ENCODE measurements around the gene EYA3.

Gene EYA3

GRCh38 chr1:28036431-28036830 is 52.0 kb downstream of the EYA3 start:
- no peak for TF ChIP-seq CTCF (IDR thresholded peaks at IDR 0.05; ENCODE audit: low read depth, low read length, poor library complexity, severe bottlenecking)
- H3F3A ChIP-seq (ENCODE audit: control insufficient read depth, insufficient read depth): peaks cover 2% of the 10 kb centered on the region; the same call in 1 of the 2 replicates
- no peaks in the 10 kb centered on the region for H3K27me3 ChIP-seq (ENCODE audit: control insufficient read depth, low read length)
- H3K9me3 ChIP-seq (ENCODE audit: control insufficient read depth, insufficient read depth, low read length): no peaks in the 10 kb centered on the region
- H3K79me2 ChIP-seq (ENCODE audit: control insufficient read depth, low read length): no peaks in the 10 kb centered on the region
- H3K36me3 ChIP-seq (ENCODE audit: control insufficient read depth, low read length): peaks cover 66% of the 10 kb centered on the region
- H4K20me1 ChIP-seq (ENCODE audit: control insufficient read depth, insufficient read depth, low read depth, low read length): no peaks in the 10 kb centered on the region; the same call in 1 of the 2 replicates
- no peaks in the 10 kb centered on the region for H3K9me2 ChIP-seq (replicated peaks; ENCODE audit: control insufficient read depth, low read length)
- H3K4me3 ChIP-seq (ENCODE audit: low read length): no peak overlapping the region
- H3K4me1 ChIP-seq (ENCODE audit: control insufficient read depth, low read length): peaks cover under 1% of the 10 kb centered on the region; the same call in 1 of the 2 replicates
- H3K4me2 ChIP-seq (ENCODE audit: low read length): no peak overlapping the region
- no peak overlapping the region for H3K27ac ChIP-seq (ENCODE audit: low read depth, low read length)

- no peaks in the 10 kb centered on the region for H3K27me3 ChIP-seq (ENCODE audit: control insufficient read depth, low read length)
- H3K36me3 ChIP-seq (ENCODE audit: control insufficient read depth, low read length): peaks cover 71% of the 10 kb centered on the region
- H3K4me2 ChIP-seq (ENCODE audit: low read length): no peak overlapping the region
- no peaks in the 10 kb centered on the region for H3K79me2 ChIP-seq (ENCODE audit: control insufficient read depth, low read length)
- no peak overlapping the region for H3K27ac ChIP-seq (ENCODE audit: low read depth, low read length)
- H4K20me1 ChIP-seq (ENCODE audit: control insufficient read depth, insufficient read depth, low read depth, low read length): no peaks in the 10 kb centered on the region; the same call in 1 of the 2 replicates
- no peaks in the 10 kb centered on the region for H3K9me2 ChIP-seq (replicated peaks; ENCODE audit: control insufficient read depth, low read length)
- TF ChIP-seq EZH2phosphoT487 (IDR thresholded peaks at IDR 0.05; ENCODE audit: borderline replicate concordance, low read length): no peak
- TF ChIP-seq CTCF (IDR thresholded peaks at IDR 0.05; ENCODE audit: low read depth, low read length, poor library complexity, severe bottlenecking): no peak
- no peaks in the 10 kb centered on the region for H3K9me3 ChIP-seq (ENCODE audit: control insufficient read depth, insufficient read depth, low read length)
- peaks cover 2% of the 10 kb centered on the region; the same call in 1 of the 2 replicates for H3F3A ChIP-seq (ENCODE audit: control insufficient read depth, insufficient read depth)
- H3K4me1 ChIP-seq (ENCODE audit: control insufficient read depth, low read length): peaks cover 6% of the 10 kb centered on the region; the same call in 1 of the 2 replicates
- no peak overlapping the region for H3K4me3 ChIP-seq (ENCODE audit: low read length)
Measured at GRCh38 chr1:28035420-28035819, 53.0 kb downstream of the EYA3 start.

- H3K4me3 ChIP-seq (ENCODE audit: low read length): no peak overlapping the region
- TF ChIP-seq EZH2phosphoT487 (IDR thresholded peaks at IDR 0.05; ENCODE audit: borderline replicate concordance, low read length) (no peak), CTCF (IDR thresholded peaks at IDR 0.05; ENCODE audit: low read depth, low read length, poor library complexity, severe bottlenecking) (no peak)
- peaks cover 68% of the 10 kb centered on the region for H3K36me3 ChIP-seq (ENCODE audit: control insufficient read depth, low read length)
- peaks cover 19% of the 10 kb centered on the region for H3K4me1 ChIP-seq (ENCODE audit: control insufficient read depth, low read length)
- no peaks in the 10 kb centered on the region for H3K9me2 ChIP-seq (replicated peaks; ENCODE audit: control insufficient read depth, low read length)
- H4K20me1 ChIP-seq (ENCODE audit: control insufficient read depth, insufficient read depth, low read depth, low read length): no peaks in the 10 kb centered on the region; the same call in 1 of the 2 replicates
- no peaks in the 10 kb centered on the region for H3K9me3 ChIP-seq (ENCODE audit: control insufficient read depth, insufficient read depth, low read length)
- peaks cover 5% of the 10 kb centered on the region; the same call in 1 of the 2 replicates for H3F3A ChIP-seq (ENCODE audit: control insufficient read depth, insufficient read depth)
- H3K4me2 ChIP-seq (ENCODE audit: low read length): no peak overlapping the region
- H3K27ac ChIP-seq (ENCODE audit: low read depth, low read length): no peak overlapping the region
- peaks cover 2% of the 10 kb centered on the region; the same call in 1 of the 2 replicates for H3K79me2 ChIP-seq (ENCODE audit: control insufficient read depth, low read length)
- H3K27me3 ChIP-seq (ENCODE audit: control insufficient read depth, low read length): no peaks in the 10 kb centered on the region
Measured at GRCh38 chr1:28032281-28032680, 56.1 kb downstream of the EYA3 start.

Measured in DOHH2 (cell line).